SK-N-MC (cell line): ENCODE measurements around the gene RPL37.

ENCODE experiments used
- EZH2 ChIP-seq: fragments of 200-600 bp; sonication (generic); IDR thresholded peaks from one replicate; pipeline ENCODE4 v1.6.1; 2017; ENCODE audit warnings: antibody characterized with exemption
- FOXP2 ChIP-seq: optimal IDR thresholded peaks from 2 replicates; pipeline ENCODE3; 2011; ENCODE audit warnings: mild to moderate bottlenecking, moderate library complexity; ENCODE audit not compliant: insufficient read depth; ENCODE audit errors: extremely low read length, control extremely low read depth
- POLR2AphosphoS5 ChIP-seq: IDR thresholded peaks from 2 replicates; pipeline ENCODE4 v1.6.1; 2012; ENCODE audit warnings: mild to moderate bottlenecking, low read depth, low read length, borderline replicate concordance

DNA sequence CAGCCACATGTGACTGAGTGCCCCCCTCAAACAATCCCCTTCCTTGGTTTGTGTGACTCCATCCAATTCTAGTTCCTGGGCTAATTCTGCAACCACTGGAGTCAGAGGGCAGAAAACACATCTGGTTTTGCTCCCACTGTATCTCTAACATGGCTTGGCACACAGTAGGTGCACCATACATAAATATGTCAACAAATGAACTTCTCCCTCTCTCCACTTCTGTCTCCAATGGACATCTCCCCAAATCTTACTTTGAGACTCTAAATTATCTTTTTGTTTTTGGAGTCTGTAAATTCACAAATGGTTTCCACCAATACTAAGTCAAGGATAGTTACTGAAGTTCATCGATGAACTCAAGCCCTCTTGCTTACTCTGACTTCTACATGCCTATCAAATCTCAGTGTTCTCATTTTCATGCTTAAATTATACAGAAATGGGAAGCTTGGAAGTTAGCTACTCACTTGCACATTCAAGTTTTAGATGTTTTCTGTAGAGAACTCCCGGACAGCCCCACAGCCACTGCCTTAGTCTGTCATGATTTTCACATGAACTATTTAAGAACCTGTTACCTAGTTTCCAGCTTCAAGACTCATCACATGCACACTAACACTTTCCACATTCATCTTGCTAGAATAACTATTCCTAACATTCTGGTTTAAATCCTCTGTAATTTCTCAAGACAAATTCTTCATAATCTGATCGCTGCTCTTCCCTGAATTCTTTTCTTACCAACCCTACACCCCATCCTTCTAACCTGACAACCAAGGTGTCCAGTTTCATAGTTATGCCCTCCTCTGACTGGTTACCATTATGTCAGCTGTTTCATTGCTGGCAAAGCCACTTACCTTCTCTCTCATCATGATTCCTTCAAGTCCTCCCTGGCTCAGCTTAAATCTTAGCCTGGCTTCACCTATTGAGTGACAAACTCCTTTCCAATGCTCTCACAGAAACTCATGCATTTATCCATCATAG is 6.0 kb downstream of the RPL37 start:
- TF ChIP-seq POLR2AphosphoS5 (peak; percentile 10), EZH2 (no peak), FOXP2 (no peak)
